Measurements from ENCODE around the gene CAT. TPM values are rescaled to one million over a fixed set of nuclear protein-coding genes. Genes with fewer than 3 reads are reported as not detected.

Gene CAT
- total RNA-seq, 1 donor from 2014 or later = 12.9 TPM

DNA sequence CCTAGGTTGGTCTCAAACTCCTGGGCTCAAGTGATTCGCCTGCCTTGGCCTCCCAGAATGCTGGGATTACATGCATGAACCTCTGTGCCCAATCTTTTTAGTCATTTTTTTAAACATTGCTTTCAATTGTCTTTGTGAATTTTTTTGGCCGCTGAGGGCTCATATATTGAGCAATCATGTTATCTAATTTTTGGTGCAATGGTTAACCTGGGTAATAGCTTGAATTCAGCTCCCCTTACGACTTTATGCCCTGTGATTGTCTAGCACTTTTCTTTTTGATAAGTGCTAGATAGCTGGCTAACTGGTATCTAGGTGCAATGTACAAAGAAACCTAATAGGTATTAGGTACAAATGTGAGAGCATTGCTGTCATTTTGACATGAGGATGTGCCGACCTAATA is 35.3 kb upstream of the CAT start:
- FAIRE-seq (no peak), DNase-seq (ENCODE audit: low read depth) (no peak)
- TF ChIP-seq, protein P1, sequence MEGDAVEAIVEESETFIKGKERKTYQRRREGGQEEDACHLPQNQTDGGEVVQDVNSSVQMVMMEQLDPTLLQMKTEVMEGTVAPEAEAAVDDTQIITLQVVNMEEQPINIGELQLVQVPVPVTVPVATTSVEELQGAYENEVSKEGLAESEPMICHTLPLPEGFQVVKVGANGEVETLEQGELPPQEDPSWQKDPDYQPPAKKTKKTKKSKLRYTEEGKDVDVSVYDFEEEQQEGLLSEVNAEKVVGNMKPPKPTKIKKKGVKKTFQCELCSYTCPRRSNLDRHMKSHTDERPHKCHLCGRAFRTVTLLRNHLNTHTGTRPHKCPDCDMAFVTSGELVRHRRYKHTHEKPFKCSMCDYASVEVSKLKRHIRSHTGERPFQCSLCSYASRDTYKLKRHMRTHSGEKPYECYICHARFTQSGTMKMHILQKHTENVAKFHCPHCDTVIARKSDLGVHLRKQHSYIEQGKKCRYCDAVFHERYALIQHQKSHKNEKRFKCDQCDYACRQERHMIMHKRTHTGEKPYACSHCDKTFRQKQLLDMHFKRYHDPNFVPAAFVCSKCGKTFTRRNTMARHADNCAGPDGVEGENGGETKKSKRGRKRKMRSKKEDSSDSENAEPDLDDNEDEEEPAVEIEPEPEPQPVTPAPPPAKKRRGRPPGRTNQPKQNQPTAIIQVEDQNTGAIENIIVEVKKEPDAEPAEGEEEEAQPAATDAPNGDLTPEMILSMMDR (IDR thresholded peaks at IDR 0.05; ENCODE audit: insufficient read depth, low read length, severe bottlenecking) = no peak
- no peaks in the 10 kb centered on the region for H3K27me3 ChIP-seq (ENCODE audit: control insufficient read depth, insufficient read depth, low read length)
- H3K36me3 ChIP-seq (ENCODE audit: control insufficient read depth, insufficient read depth, low read length) = no peaks in the 10 kb centered on the region
- no peak overlapping the region for H3K4me3 ChIP-seq (ENCODE audit: low read depth, low read length)

DNA sequence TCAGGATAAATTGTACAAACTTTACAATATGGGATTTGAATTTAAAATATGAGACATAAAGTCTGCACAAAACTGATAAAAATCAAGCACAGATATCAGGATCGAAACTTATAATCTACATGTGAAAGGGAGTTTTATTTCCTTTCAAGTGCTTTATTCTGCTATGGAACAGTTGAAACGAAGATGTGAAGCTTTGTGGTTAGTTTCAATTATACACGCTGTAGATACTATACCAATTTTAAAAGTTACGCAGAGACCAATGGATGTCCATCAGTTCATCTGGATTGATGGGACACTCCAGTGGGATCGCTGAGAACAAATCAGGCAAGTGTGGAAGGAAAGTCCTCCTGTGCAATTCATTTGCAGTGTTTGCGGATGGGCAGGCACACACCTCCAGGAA is 34.5 kb upstream of the CAT start:
- no peak for DNase-seq (ENCODE audit: low read depth)
- FAIRE-seq = no peak
- Histone ChIP-seq H3K36me3 (ENCODE audit: control insufficient read depth, insufficient read depth, low read length) (no peaks in the 10 kb centered on the region), H3K27me3 (ENCODE audit: control insufficient read depth, insufficient read depth, low read length) (no peaks in the 10 kb centered on the region), H3K4me3 (ENCODE audit: low read depth, low read length) (no peak overlapping the region)
- TF ChIP-seq, protein P1 (IDR thresholded peaks at IDR 0.05; ENCODE audit: insufficient read depth, low read length, severe bottlenecking) = no peak

DNA sequence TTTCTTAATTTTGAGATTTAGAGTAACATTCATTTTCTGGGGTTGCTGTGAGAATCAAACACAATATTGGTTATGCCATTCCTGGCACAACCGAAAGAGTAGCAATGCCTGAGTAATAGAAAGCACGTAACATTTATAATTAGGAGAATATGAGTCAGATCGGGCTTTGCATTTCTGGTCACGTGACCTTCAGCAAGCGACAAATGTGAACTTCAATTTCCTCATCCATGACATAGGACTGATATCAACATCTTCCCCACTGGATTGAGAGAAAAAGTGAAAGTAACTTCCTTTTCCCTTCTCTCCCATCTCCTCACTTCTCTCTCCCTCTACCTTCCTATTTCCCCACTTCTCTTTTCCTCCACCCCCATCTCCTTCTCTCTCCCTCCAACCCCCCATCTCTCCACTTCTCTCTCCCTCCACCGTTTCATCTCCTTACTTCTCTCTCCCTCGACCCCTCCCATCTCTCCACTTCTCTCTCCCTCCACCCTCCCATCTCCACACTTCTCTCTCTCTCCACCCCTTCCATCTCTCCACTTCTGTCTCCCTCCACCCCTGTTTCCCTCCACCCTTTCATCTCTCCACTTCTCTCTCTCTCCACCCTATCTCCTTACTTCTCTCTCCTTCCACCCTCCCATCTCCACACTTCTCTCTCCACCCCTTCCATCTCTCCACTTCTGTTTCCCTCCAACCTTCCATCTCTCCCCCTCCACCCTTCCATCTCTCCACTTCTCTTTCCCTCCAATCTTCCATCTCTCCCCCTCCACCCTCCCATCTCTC is 33.5 kb upstream of the CAT start:
- DNase-seq (ENCODE audit: low read depth) (no peak), FAIRE-seq (no peak)
- Histone ChIP-seq H3K36me3 (ENCODE audit: control insufficient read depth, insufficient read depth, low read length) (no peaks in the 10 kb centered on the region), H3K27me3 (ENCODE audit: control insufficient read depth, insufficient read depth, low read length) (no peaks in the 10 kb centered on the region), H3K4me3 (ENCODE audit: low read depth, low read length) (no peak overlapping the region)
- TF ChIP-seq, protein P1 (IDR thresholded peaks at IDR 0.05; ENCODE audit: insufficient read depth, low read length, severe bottlenecking) = no peak

DNA sequence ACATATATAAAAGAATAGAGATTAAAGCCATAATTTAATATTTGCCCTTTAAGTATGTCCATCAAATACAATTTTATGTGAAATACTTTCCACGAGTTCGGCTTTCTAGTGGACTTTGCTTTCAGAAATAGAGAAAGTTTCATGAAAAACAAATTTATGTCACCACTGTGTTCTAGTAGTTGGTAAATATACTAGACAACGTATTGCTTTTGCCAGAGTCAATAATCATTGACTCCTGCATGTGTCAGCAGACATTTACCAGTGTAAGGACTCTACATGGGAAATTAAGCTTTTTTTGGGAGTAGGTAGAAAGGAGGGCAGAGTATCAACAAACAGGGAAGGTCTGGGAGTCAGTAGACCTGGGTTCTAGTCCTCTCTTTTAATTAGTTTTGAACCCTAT is 32.3 kb upstream of the CAT start:
- Histone ChIP-seq H3K36me3 (ENCODE audit: control insufficient read depth, insufficient read depth, low read length) (no peaks in the 10 kb centered on the region), H3K27me3 (ENCODE audit: control insufficient read depth, insufficient read depth, low read length) (no peaks in the 10 kb centered on the region), H3K4me3 (ENCODE audit: low read depth, low read length) (no peak overlapping the region)
- no peak for DNase-seq (ENCODE audit: low read depth)
- TF ChIP-seq, protein P1 (IDR thresholded peaks at IDR 0.05; ENCODE audit: insufficient read depth, low read length, severe bottlenecking) = no peak
- no peak for FAIRE-seq

GRCh38 chr11:34407121-34407813 is 31.5 kb upstream of the CAT start:
- Histone ChIP-seq H3K27me3 (ENCODE audit: control insufficient read depth, insufficient read depth, low read length) (no peaks in the 10 kb centered on the region), H3K36me3 (ENCODE audit: control insufficient read depth, insufficient read depth, low read length) (no peaks in the 10 kb centered on the region), H3K4me3 (ENCODE audit: low read depth, low read length) (no peak overlapping the region)
- DNase-seq (ENCODE audit: low read depth) (peak; percentile 70), FAIRE-seq (no peak)
- TF ChIP-seq, protein P1 (IDR thresholded peaks at IDR 0.05; ENCODE audit: insufficient read depth, low read length, severe bottlenecking) = no peak

All from bronchial epithelial cell (primary cell).